LoVo (cell line): ENCODE data around the gene SLC39A5.
"Not testable (repeated sequence)": the region's sequence is repeated elsewhere in the genome, so short reads cannot be mapped to it uniquely, and the experiment has no call there.

Experiments used
- DNase-seq: peaks from one replicate; pipeline ENCODE4 v3.0.0-alpha.2; 2016; ENCODE audit warnings: low spot score

Gene SLC39A5

DNA sequence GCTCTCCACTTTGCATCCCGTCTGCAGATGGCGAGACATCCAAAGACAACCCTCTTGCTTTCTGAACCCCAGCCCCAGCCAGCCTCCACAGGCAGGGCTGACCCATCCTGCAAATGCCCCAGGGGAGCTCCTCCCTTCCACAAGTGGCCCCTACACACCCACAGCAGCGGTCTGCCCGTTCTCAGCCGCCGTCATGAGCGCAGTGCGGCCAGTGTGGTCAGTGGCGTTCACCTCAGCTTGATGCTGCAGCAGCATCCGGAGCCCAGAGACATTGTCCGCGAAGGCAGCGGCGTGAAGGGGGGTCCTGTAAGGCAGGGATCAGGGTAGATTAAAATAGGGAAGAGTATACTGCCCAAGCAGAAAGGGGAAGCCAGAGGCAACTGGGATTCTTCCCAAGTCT lies 14.6 kb downstream of the SLC39A5 start:
- no peak for DNase-seq

DNA sequence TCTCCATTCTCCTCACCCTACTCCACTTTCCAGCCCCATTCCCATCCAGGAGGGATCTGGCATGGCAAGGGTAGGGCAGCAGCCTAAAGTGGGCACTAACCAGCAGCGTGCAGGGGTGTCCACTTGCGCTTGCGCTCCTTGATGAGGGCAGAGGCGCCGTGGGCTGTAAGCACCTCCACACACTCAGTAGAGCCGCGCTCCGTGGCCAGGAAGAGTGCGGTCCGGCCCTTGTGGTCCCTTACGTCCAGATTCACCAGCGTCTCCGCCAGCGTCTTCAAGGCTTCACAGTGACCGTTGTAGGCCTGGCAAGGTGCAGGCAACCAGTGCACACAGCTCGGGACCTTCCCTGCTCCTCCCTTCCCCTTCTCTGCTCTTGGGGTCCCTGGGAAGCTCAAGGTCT lies 18.1 kb downstream of the SLC39A5 start:
- no peak for DNase-seq

DNA sequence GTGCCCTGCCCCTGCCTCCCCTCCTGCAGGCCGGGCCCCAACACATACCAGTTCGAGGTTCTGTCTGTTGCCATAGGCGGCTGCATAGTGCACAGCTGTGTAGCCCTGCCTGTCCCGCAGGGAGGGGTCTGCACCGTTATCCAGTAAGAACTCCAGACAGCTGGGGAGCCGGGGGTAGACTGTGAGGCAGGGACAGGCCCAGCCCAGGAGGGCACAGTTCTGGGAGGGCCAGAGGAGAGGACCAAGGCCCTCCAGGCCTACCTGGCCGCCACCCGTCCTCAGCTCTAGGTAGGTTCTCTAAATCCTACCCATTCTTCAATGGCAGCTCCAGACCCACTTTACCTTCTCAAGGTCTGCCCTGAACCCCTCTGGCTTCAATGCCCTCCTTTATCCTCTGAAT lies 18.9 kb downstream of the SLC39A5 start:
- DNase-seq = no peak

DNA sequence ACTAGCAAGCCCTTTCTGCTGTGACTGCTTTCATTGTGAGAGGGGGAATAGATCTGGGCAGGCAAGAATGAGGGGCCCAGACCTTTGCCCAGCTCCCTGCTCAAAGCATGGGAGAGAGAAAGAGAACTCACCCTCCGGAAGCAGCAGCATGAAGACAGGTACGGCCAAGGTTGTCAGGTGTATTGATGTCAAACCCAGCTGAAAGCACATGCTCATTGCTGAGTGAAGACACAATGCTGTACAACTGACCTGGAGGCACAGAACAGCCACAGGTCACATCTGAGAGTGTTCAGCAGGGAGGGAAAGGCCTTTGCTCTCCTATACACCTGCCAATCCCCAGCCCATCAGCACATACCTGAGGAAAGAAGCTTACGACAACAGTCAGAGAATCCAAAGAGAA lies 22.8 kb downstream of the SLC39A5 start:
- DNase-seq = no peak

DNA sequence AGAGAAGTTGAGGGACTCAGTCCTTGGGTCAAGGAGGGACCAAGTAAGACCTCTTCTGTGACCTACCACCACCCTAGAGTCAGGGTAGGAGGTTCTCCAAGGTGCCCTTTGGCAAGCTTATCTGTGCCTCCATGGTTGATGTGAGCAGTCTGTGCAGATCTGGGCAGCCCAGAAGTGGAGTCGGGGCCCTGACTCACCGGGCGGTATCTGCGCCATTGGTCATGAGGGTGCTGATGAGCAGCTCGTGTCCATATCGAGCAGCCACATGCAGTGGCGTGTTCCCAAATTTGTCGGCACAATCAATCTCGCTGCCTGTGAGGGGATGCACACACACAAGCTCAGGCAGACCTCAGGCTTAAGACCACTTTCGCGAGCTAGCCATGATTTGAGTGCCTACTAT lies 23.2 kb downstream of the SLC39A5 start:
- no peak for DNase-seq

DNA sequence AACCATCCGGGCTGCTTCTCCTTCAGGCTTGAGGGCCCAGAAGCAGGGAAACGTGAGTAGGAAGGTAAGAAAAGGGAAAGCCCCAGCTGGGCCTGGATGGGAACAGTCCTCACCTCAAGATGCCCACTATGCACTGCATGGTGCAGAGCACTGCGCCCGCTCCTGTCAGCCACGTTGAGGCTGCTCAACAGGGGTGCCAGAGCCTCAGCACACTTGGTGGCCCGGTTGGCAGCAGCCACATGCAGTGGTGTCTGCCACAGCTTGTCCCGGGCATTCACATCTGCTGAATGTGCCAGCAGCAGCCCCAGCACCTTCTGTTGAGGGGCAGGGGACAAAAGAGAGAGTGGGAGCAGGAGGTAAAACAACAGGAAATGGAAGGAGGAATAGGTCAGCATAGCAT lies 25.8 kb downstream of the SLC39A5 start:
- no peak for DNase-seq

DNA sequence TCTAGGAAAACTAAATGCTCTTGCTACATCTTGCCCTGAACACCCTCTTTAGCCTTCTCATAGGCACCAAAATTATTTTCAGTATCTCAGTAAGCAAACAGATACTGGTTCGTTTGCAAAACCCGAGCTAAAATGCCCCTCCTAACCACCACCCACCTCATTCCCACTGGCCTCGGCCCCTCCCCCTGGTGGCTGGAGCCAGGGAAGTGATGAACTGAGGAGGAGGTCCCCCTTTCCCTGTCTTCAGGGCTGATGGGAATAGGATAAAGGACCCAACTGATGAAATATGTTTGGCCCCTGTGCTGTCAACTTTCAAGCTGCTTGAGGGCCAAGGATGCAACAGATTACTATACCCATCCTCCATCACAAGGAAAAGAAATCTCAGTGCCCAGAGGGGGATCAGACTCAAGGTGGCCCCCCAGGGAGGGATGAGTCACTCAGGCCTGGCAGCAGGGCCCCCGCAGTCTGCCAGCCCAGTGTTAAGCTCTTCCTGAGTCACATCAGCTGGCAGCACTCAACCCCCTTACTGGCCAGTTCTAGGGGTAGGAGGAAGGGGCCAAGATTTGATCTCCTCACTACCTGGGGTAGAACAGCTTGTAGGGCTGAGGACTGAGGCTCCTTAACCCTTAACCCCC lies 26.6 kb downstream of the SLC39A5 start:
- DNase-seq = no peak

DNA sequence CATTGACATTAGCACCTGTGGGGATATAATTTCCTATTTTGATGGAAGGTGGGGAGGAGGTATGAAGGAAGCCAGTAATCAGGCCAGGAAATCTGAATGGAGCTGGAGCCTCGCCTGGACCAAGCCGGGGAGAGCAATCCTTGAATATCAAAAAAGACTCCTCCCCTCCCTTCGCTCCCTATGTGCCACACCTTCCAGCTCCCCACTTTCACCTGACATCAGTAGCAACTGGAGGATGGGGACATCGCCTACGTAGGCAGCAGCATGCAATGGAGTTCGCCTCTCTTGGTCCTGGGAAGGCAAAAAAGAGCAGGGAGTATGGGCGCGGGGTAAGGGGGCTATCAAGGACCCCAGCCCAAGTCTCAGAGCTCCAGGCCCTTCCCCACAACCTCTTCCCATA lies 27.2 kb downstream of the SLC39A5 start:
- no peak for DNase-seq

DNA sequence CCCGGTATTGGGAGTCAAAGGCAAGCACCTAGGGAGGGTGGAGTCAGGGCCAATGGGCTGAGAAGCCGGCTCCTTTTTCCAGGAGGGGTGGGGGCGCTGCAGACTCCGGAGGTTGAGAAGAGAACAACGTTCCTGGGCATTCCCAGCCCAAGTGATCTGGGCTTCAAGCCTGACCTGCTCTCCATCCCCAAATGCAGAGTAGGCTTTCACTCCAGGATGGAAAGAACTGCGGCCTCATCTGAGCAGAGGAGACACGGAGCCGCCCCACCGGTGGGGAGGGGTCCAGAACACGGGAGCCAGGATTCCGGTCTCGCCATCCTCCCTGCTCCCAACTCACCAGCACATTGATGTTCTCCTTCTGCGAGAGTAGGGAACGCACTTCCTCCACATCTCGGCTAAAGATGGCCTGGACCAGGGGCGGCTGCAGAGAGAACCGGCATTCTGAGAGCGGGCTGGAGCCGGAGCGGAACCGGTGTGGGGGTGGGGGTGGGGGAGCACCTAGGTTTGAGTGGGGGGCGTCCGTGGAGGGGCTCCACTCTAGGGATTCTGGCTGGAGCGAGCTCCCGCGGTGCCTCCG lies 27.7 kb downstream of the SLC39A5 start:
- DNase-seq = peak; percentile 34

DNA sequence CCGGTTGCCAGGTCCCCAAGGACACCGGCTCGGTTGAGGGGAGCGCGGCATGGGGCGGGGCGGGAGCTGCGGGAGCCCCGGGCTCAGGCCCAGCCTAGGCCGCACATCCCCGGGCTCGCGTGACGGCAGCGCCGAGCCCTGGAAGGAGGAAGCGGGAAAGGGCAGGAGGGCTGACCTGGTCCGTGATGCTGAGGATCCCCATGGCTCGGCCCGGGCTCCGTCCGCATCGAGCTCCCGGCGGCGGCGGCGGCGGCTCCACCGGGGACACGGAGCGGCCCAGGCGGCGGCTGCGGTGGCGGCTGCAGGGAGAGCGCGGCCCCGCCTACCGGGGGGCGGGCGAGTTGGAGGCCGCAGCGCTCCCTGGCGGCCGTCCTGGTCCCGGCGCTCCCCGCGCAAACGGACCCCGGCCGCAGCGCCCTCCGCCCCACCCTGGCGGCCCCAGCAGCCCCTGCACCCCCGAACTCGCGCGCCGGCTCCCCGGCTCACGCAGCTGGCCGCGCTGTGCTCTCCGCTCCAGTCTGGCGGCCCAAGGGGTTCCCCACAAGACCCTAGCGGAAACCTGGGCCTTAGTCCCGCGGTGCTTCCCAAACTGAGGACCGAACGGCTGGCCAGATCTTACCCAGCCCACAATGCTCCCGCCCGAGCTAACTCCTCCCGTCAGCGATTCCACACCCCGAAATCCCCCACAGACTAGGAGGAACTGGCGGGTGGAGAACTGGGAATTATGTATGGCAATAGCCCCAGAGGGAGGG lies 28.4 kb downstream of the SLC39A5 start, which contains the start of gene ANKRD52:
Gene ANKRD52 (minus strand): TSS at position 317 of the 752 bp plus-strand sequence. CDS start 115 bp downstream, at position 202.
- DNase-seq = peak; percentile 91

DNA sequence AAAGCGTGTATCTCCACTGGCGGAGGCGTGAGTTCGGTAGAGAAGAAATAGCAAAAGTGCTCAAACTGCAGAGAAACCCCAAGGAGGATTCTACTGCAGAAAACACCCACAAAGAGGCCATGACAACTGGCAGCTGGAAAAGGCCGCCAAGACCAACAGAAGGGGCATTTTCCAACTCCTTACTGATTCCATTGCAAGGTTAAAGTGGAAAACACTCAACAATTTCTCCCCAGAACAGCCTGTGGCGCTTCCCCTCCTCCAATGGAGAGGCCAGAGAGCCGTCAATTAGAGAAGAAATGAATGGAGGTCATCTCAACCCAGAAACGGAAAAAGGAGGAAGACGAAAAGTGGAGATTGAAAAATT lies 29.0 kb downstream of the SLC39A5 start:
- DNase-seq = no peak

DNA sequence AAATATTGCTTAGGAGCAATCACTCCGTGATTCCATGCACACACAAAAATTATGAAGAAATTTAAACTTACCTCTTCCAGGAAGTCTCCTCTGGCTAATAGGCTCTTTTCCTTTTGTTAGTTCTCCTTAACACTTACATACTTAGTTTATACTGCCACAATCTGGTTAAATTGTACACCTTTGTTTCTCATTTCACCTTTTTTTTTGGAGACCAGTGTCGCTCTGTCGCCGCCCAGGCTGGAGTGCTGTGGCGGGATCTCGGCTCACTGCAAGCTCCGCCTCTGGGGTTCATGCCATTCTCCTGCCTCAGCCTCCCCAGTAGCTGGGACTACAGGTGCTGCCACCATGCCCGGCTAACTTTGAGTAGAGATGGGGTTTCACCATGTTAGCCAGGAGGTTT lies 30.5 kb downstream of the SLC39A5 start:
- no peak for DNase-seq

DNA sequence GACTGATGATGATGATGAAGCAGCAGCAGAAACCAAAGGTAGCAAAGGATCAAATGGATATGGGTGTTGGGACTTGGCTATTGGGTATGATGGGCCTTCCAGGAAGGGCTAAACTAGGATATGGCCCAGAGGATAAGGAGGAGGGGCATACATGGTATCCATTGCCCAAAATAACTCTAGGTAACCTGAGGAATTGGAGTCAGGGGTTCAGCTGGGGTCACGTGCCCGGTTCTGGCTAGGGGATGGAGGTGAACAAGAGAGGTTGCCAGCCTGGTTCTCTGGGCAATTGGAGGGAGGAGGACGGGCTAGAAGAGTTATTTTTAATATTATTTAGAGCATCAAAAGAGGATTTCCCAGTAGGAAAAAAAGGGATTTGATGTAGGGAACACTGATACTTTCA lies 31.1 kb downstream of the SLC39A5 start:
- no peak for DNase-seq

DNA sequence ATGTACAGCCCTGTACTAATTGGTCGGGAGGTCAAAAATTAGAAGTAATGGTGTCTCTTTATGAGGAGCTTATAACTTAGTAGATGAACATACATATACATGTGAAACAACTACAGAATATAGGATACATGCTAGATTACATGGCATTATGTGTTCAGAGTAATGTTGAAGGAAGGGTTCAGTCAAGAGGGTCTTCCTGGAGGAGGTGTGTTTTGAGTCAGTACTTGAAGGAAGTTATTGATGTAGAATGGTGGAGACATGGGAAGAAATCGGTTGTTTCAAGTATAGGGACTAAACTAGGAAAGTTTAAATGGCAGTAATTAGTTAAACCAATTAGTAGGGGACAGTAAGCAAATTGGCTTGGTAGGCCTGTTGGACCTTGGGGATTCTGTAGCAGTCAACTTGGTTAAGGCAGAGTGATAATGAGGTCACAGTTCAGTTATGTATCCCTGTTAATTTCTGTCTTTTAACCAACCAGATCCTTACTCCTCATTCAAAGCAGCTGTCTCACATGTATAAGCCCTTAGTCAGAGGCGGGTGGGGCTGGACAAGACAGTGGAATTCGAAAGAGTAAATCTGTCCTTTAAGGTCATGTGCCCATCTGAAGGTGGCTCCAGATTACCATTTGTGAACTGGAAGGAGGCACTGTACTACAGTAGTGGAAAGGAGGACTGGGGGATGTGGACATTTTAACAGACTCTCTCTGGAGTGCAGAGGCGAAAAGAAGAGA lies 31.8 kb downstream of the SLC39A5 start:
- peak; percentile 92 for DNase-seq

DNA sequence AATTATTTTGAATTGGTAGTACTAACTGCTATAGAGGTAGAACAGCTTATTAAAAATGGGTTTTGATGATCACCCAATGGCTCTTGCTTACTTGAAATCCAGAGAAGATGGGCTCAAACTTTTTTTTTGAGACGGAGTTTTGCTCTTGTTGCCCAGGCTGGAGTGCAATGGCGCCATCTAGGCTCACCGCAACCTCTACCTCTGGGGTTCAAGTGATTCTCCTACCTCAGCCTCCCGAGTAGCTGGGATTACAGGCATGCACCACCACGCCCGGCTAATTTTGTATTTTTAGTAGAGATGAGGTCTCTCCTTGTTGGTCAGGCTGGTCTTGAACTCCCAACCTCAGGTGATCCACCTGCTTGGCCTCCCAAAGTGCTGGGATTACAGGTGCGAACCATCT lies 33.1 kb downstream of the SLC39A5 start:
- DNase-seq = not testable (repeated sequence)

DNA sequence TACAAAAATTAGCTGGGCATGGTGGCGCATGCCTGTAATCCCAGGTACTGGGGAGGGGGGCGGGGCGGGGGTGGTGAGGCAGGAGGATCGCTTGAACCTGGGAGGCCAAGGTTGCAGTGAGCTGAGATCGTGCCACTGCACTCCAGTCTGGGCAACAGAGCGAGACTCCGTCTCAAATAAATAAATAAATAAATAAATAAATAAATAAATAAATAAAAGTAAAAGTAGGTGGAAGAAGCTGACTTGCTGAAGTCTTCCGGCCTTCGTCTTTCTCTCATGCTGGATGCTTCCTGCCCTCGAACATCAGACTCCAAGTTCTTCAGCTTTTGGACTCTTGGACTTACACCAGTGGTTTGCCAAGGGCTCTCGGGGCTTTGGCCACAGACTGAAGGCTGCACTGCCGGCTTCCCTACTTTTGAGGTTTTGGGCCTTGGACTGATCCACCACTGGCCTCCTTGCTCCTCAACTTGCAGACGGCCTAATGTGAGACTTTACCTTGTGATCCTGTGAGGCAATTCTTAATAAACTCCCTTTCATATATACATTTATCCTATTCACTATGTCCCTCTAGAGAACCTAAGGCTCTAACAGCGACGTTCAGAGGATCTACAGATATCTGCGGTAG lies 36.3 kb downstream of the SLC39A5 start:
- DNase-seq = not testable (repeated sequence)

DNA sequence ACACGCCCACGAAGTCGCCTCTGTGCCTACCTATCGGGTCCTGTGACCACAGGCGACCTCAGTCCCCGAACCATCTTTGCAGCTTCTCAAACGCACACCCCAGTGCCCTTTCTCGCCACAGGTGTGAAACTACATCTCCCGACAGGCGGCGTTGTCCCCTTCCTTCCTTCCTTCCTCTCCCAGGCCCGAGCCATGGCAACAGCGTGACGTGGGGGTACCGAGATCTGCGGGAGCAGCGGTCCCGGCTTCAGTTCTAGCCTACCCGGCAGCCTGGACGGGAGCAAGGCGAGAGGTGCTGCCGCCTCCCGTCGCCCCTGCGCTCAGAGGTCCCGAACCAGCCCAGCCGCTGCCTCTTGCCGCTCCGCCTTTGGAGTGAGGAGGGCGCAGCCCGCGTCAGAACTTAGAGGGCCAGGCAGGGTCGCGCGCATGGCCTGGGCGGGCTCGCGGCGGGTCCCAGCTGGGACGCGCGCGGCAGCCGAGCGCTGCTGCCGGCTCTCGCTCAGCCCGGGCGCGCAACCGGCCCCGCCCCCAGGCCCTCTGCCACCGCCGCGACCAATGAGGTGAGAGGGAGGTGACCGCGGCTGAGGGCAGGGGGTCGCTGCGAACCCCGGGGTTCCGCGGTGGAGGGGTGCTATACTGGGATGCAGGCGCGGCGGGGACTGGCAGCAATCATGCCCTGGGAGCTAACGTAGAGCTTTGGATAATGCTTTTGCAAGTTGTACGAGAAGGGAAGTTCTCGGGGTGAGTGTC lies 37.0 kb downstream of the SLC39A5 start, which contains the start of gene COQ10A:
Gene COQ10A (plus strand): TSS at position 250 of the 750 bp plus-strand sequence. CDS start 177 bp downstream, at position 427.
- peak; percentile 93 for DNase-seq

DNA sequence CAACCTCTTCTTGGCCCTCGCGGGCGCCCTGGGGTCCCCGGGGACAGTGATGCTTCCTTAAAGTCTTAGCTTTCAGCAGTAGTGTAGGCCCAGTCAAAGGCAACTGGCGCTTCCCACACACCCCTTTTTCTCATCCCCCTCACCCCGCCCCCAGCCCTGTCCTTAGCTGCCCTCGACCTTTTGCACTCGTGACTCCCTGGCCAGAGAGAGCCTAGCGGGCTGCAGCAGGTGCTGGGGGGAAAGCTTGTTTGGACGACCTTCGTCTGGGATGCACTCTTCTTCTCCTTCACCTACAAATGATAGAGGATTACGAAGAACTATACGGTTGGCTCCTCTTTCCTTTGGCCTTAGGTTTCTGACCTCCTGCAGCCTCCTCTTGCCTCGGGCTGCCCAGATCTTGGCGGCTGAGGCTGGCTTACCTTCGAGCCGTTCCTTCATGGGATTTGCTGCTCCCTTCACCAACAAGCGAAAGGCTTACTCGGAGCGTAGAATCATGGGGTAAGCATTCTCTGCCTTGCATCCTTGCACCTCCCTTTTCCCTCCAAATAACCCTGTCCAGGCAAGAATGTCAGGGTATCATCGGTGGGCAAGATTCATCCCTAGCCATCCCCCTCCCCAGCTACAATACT lies 37.7 kb downstream of the SLC39A5 start:
- DNase-seq = no peak

DNA sequence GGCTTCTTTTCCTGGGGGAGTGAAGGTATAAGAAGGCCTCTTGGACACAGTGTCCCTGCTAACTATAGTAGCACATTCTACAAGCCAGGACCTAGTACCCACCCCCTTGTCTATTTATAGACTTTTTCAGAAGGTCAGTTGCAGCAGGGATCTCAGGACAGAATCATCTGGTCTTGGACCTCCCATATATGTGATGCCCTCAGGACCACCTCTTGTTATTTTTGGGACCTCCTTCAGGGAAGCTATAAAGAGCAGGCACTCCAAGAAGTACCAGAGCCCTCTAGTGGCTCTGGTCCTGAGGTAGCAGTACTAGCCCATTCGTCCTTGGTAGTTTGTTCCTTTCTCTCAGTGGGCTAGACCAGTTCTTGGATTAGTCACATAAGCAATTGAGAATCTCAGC lies 41.2 kb downstream of the SLC39A5 start:
- no peak for DNase-seq

DNA sequence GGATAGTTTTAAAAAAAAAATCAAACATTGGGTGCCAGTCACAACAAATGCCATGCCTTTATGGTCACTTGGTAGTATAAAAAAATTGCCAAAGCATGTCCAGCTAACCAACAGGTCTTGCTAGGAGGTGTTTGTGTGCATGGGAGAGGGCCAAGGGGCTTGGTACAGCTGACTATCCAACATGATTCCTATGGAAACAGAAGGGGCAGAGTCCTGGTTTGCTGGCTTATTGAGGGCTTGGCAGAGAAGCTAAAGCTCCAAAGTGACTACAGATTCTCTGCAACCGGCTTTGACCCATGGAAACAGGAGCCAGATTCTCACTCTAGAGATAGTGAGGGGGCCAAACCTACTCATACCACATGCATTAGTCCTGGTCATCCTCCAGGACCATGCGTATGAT lies 42.6 kb downstream of the SLC39A5 start:
- not testable (repeated sequence) for DNase-seq

DNA sequence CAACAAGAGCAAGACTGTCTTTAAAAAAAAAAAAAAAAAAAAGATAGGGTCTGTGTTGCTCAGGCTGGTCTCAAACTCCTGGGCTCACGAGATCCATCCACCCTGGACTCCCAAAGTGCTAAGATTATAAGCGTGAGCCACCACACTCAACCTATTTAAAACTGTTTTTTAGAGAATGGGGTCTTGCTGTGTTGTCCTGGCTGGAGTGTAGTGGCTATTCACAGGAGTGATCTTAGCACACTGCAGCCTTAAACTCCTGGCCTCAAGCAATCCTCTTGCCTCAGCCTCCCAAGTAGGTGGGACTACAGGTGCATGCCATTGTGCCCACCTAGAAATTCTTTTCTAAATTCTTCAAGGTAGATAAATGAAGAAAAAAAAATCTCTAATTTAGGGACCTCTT lies 44.4 kb downstream of the SLC39A5 start:
- DNase-seq = no peak
